Measurements from ENCODE around the gene EXOC7. TPM values are rescaled to one million over a fixed set of nuclear protein-coding genes. Genes with fewer than 3 reads are reported as not detected.

The EXOC7 gene
- total RNA-seq, 1 experiment from 2014 or later = 160 TPM

GRCh38 chr17:76106703-76107102, 3.1 kb upstream of the EXOC7 start:
- Histone ChIP-seq H3K56ac (ENCODE audit: insufficient read length, low read depth, low read length) (no peak overlapping the region), H3K4me2 (ENCODE audit: insufficient read depth, insufficient read length, low read length) (peak overlapping the region; percentile 14), H3K4me1 (ENCODE audit: insufficient read depth, low read length) (peaks cover 6% of the 10 kb centered on the region), H3K27me3 (ENCODE audit: insufficient read depth, low read length) (no peaks in the 10 kb centered on the region), H3K18ac (ENCODE audit: insufficient read length, low read depth, low read length) (peak overlapping the region; percentile 58), H3K23me2 (ENCODE audit: insufficient read length, low read depth, low read length, poor library complexity, severe bottlenecking) (peaks cover 11% of the 10 kb centered on the region), H4K20me1 (ENCODE audit: control insufficient read depth, insufficient read depth, insufficient read length) (peaks cover 4% of the 10 kb centered on the region), H3T11ph (ENCODE audit: low read length) (no peak overlapping the region), H2AK5ac (ENCODE audit: insufficient read length, low read length) (no peak overlapping the region), H3K79me1 (ENCODE audit: insufficient read depth, low read depth, low read length, poor library complexity, severe bottlenecking) (no peaks in the 10 kb centered on the region), H3K9me3 (ENCODE audit: control insufficient read depth, low read depth, low read length) (no peaks in the 10 kb centered on the region), H2BK5ac (ENCODE audit: insufficient read length, low read length) (no peak overlapping the region), H3K9ac (ENCODE audit: extremely low read depth, insufficient read length, low read length) (no peak overlapping the region), H2BK12ac (ENCODE audit: insufficient read length, low read depth, low read length) (no peak overlapping the region), H2AFZ (ENCODE audit: low read length) (no peak overlapping the region), H2BK15ac (ENCODE audit: low read depth, low read length) (no peak overlapping the region), H3K4ac (ENCODE audit: low read depth, low read length) (no peak overlapping the region), H4K8ac (replicated peaks; ENCODE audit: insufficient read length, low read depth, low read length) (no peak overlapping the region), H3K14ac (ENCODE audit: insufficient read depth, low read length) (no peak overlapping the region), H2BK20ac (ENCODE audit: low read depth, low read length, poor library complexity, severe bottlenecking) (no peak overlapping the region), H3K27ac (ENCODE audit: insufficient read length, low read depth, low read length) (no peak overlapping the region), H3K79me2 (ENCODE audit: insufficient read depth, low read length) (no peaks in the 10 kb centered on the region), H4K91ac (ENCODE audit: insufficient read length, low read depth, low read length) (no peak overlapping the region), H3K23ac (ENCODE audit: insufficient read length, low read depth, low read length) (no peak overlapping the region), H2BK120ac (ENCODE audit: low read depth, low read length, poor library complexity, severe bottlenecking) (no peak overlapping the region), H4K5ac (ENCODE audit: insufficient read length, low read depth, low read length) (no peak overlapping the region)
- peaks cover 3 to 10% (median 5%) of the 10 kb centered on the region in 3 experiments; a peak in 5 of 7 replicates for H3K36me3 Mint-ChIP-seq (ENCODE audit: insufficient read depth in 1 of 3, low read depth in 3 of 3)
- peaks cover 20 to 29% of the 10 kb centered on the region in 2 experiments for H3K4me1 Mint-ChIP-seq
- peaks cover 0 to 3% of the 10 kb centered on the region in 2 experiments; a peak in 1 of 5 replicates for H3K9me3 Mint-ChIP-seq
- H3K27ac Mint-ChIP-seq = peak overlapping the region in 1 of 3 experiments; percentile 89; a peak in 2 of 7 replicates
- no peak for DNase-seq
- no CpG with 5 or more reads among the region's 3 CpGs for WGBS (ENCODE audit: extremely low coverage, insufficient read length, low lambda C conversion rate)
- no peaks in the 10 kb centered on the region; the same call in none of the 2 replicates for H3K27me3 Mint-ChIP-seq (ENCODE audit: low read depth)
- H3K4me3 Mint-ChIP-seq = 0 out of 5 replicates have a peak overlapping the region, but pooled peaks of 1 of the 2 experiments have one; percentile 3
- TF ChIP-seq CTCF (conservative IDR thresholded peaks at IDR 0.05) = no peak
